Trophoblast cell (in vitro differentiated cells and primary cell): ENCODE measurements around the gene TCF12.

Experiments used
- DNase-seq, 2 donors: peaks; one replicate each; pipeline ENCODE4 v3.0.0-alpha.2; 2016
- H2AFZ ChIP-seq: 2 replicates; pipeline ENCODE4 v1.6.1; 2013; ENCODE audit warnings: low read length, moderate library complexity, mild to moderate bottlenecking; ENCODE audit not compliant: insufficient read depth, poor library complexity
- H2AK5ac ChIP-seq: 2 replicates; pipeline ENCODE4 v1.6.1; 2013; ENCODE audit warnings: mild to moderate bottlenecking, low read length
- H2BK120ac ChIP-seq: 2 replicates; pipeline ENCODE4 v1.6.1; 2013; ENCODE audit warnings: low read length, mild to moderate bottlenecking, moderate library complexity; ENCODE audit not compliant: insufficient read depth, poor library complexity
- H2BK12ac ChIP-seq: 2 replicates; pipeline ENCODE4 v1.6.1; 2013; ENCODE audit warnings: mild to moderate bottlenecking, low read length, moderate library complexity
- H2BK5ac ChIP-seq: 2 replicates; pipeline ENCODE4 v1.6.1; 2013; ENCODE audit warnings: low read length, low read depth, moderate library complexity, mild to moderate bottlenecking; ENCODE audit not compliant: poor library complexity
- H3K14ac ChIP-seq: 2 replicates; pipeline ENCODE4 v1.6.1; 2013; ENCODE audit warnings: mild to moderate bottlenecking, low read length
- H3K18ac ChIP-seq: 2 replicates; pipeline ENCODE4 v1.6.1; 2013; ENCODE audit warnings: mild to moderate bottlenecking, low read length
- H3K23ac ChIP-seq: 2 replicates; pipeline ENCODE4 v1.6.1; 2013; ENCODE audit warnings: low read length
- H3K27ac ChIP-seq: 2 replicates; pipeline ENCODE4 v1.5.1; 2013; ENCODE audit warnings: low read depth, mild to moderate bottlenecking, inconsistent platforms, low read length, moderate library complexity
- H3K27me3 ChIP-seq: 2 replicates; pipeline ENCODE4 v1.6.1; 2013; ENCODE audit warnings: inconsistent platforms, mild to moderate bottlenecking, low read length, moderate library complexity; ENCODE audit not compliant: insufficient read depth
- H3K36me3 ChIP-seq, 2 experiments: 1 replicate in 1 of 2; 2 replicates in 1 of 2; pipeline ENCODE4 v1.6.1; 2013; ENCODE audit warnings: low read length in 2 of 2, mild to moderate bottlenecking in 2 of 2, moderate library complexity in 1 of 2; ENCODE audit not compliant: insufficient read depth in 2 of 2, control insufficient read depth in 1 of 2
- H3K4ac ChIP-seq: 2 replicates; pipeline ENCODE4 v1.6.1; 2013; ENCODE audit warnings: low read depth, mild to moderate bottlenecking, low read length, moderate library complexity
- H3K4me1 ChIP-seq, 2 experiments: 1 replicate in 1 of 2; 2 replicates in 1 of 2; pipeline ENCODE4 v1.6.1; 2013; ENCODE audit warnings: low read length in 2 of 2, mild to moderate bottlenecking in 2 of 2, moderate library complexity in 1 of 2; ENCODE audit not compliant: insufficient read depth in 2 of 2, control insufficient read depth in 1 of 2
- H3K4me2 ChIP-seq: 2 replicates; pipeline ENCODE4 v1.6.1; 2013; ENCODE audit warnings: inconsistent platforms, mild to moderate bottlenecking, low read length, moderate library complexity
- H3K4me3 ChIP-seq: 2 replicates; pipeline ENCODE4 v1.5.1; 2013; ENCODE audit warnings: mild to moderate bottlenecking, low read depth, low read length, inconsistent platforms
- H3K79me1 ChIP-seq: one replicate; pipeline ENCODE4 v1.6.1; 2013; ENCODE audit warnings: low read length
- H3K79me2 ChIP-seq: 2 replicates; pipeline ENCODE4 v1.6.1; 2013; ENCODE audit warnings: low read length, mild to moderate bottlenecking; ENCODE audit not compliant: control insufficient read depth, insufficient read depth, poor library complexity
- H3K9ac ChIP-seq: 2 replicates; pipeline ENCODE4 v1.6.1; 2013; ENCODE audit warnings: mild to moderate bottlenecking, low read length
- H3K9me3 ChIP-seq: 2 replicates; pipeline ENCODE4 v1.6.1; 2013; ENCODE audit warnings: low read depth, mild to moderate bottlenecking, control low read depth, inconsistent platforms, low read length; ENCODE audit not compliant: insufficient read depth
- H4K12ac ChIP-seq: 2 replicates; pipeline ENCODE4 v1.6.1; 2013; ENCODE audit warnings: low read depth, mild to moderate bottlenecking, low read length, moderate library complexity
- H4K8ac ChIP-seq: 2 replicates; pipeline ENCODE4 v1.6.1; 2013; ENCODE audit warnings: low read depth, mild to moderate bottlenecking, low read length, moderate library complexity
- H4K91ac ChIP-seq: one replicate; pipeline ENCODE4 v1.6.1; 2013; ENCODE audit warnings: low read depth, mild to moderate bottlenecking, low read length, moderate library complexity
- WGBS: extraction: QIAGEN DNeasy Blood & Tissue Kit; methylation state at CpG from one replicate; pipeline ENCODE4 v1.1.7; 2013; ENCODE audit warnings: missing lambda C conversion rate; ENCODE audit not compliant: insufficient read length, insufficient coverage; ENCODE audit errors: extremely low coverage; 5-methylcytosine and 5-hydroxymethylcytosine counted together

TCF12 gene

GRCh38 chr15:57092252-57092651 lies 173.8 kb downstream of the TCF12 start:
- H3K4me1 ChIP-seq, result peaks cover 0 to 2% of the 10 kb centered on the region in 2 experiments
- no peaks in the 10 kb centered on the region for H3K79me2 ChIP-seq
- H2BK120ac ChIP-seq, result no peak overlapping the region
- no peak overlapping the region for H3K18ac ChIP-seq
- H3K27me3 ChIP-seq, result no peaks in the 10 kb centered on the region
- no peak overlapping the region for H3K9ac ChIP-seq
- H3K4me2 ChIP-seq, result no peak overlapping the region
- no peak overlapping the region for H3K4me3 ChIP-seq
- no peak overlapping the region for H3K4ac ChIP-seq
- H2AK5ac ChIP-seq, result no peak overlapping the region
- no peak overlapping the region for H4K8ac ChIP-seq
- no peaks in the 10 kb centered on the region for H3K9me3 ChIP-seq
- DNase-seq, result no peak
- H3K14ac ChIP-seq, result no peak overlapping the region
- no peak overlapping the region for H2BK12ac ChIP-seq
- H2BK5ac ChIP-seq, result no peak overlapping the region
- H3K23ac ChIP-seq, result no peak overlapping the region
- H3K79me1 ChIP-seq, result no peaks in the 10 kb centered on the region
- H3K36me3 ChIP-seq, result peaks cover 0 to 1% of the 10 kb centered on the region in 2 experiments
- no peak overlapping the region for H3K27ac ChIP-seq
- no peak overlapping the region for H4K12ac ChIP-seq
- H4K91ac ChIP-seq, result no peak overlapping the region
- no peak overlapping the region for H2AFZ ChIP-seq

DNA sequence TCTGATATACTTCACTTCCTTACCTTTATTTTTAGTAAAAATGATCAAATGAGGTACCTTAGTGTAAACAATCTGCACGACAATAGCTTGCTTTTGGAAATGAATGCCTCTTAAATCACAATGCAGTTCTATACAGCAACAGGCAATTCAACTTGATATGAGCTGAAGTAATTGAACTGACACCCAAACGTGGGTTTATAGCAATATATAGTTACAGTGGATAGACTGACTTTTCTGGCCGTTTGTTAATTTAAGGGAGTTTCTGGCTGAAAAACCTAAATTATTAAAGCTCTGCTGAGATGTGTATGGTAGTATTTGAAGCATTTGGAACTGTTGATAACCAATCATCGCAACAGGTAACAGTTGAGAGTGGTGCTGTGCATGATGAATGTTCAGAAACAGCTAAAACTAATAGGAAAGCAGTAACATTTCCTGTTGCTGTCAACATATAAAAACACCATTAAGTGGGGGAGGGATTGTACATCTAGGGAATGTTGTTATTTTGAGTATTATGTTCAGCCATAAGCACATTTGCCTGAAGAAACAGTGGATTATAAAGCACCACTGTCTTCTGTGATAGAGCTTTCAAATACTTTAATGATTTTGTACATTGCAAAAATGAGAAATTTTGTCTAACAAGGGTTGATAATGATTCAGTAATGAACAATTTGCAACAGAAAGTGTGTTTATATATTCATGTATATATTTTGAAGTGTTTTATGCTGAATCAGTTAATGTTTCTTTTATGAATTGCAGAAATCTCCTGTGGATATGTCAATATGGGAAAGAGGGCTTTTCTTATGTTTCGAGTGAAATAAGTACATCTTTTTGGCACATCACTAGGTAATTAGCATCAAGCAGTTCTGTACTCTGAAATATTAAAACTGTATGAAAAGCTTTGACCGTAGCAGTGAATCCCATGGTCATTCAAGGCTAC lies 176.1 kb downstream of the TCF12 start:
- Histone ChIP-seq H2AK5ac (no peak overlapping the region), H3K4ac (no peak overlapping the region), H3K79me2 (no peaks in the 10 kb centered on the region), H3K23ac (no peak overlapping the region), H3K18ac (no peak overlapping the region), H3K14ac (no peak overlapping the region), H3K4me2 (no peak overlapping the region), H3K9me3 (no peaks in the 10 kb centered on the region), H2AFZ (no peak overlapping the region), H3K27me3 (no peaks in the 10 kb centered on the region), H3K79me1 (no peaks in the 10 kb centered on the region), H2BK12ac (no peak overlapping the region), H3K4me1 (peaks cover 0 to 2% of the 10 kb centered on the region in 2 experiments), H4K8ac (no peak overlapping the region), H4K91ac (no peak overlapping the region), H3K9ac (no peak overlapping the region), H3K36me3 (peaks cover 0 to 1% of the 10 kb centered on the region in 2 experiments), H4K12ac (no peak overlapping the region), H3K4me3 (no peak overlapping the region), H3K27ac (no peak overlapping the region), H2BK5ac (no peak overlapping the region), H2BK120ac (no peak overlapping the region)
- no CpG with 5 or more reads among the region's 6 CpGs for WGBS
- DNase-seq, result no peak

GRCh38 chr15:57095896-57096295 lies 177.5 kb downstream of the TCF12 start:
- Histone ChIP-seq H3K27me3 (no peaks in the 10 kb centered on the region), H3K4ac (no peak overlapping the region), H3K4me3 (no peak overlapping the region), H3K27ac (no peak overlapping the region), H4K12ac (no peak overlapping the region), H2AFZ (no peak overlapping the region), H4K8ac (no peak overlapping the region), H3K4me2 (no peak overlapping the region), H3K9ac (no peak overlapping the region), H2BK12ac (no peak overlapping the region), H3K4me1 (no peaks in the 10 kb centered on the region), H3K9me3 (no peaks in the 10 kb centered on the region), H3K23ac (no peak overlapping the region), H2BK120ac (no peak overlapping the region), H2AK5ac (no peak overlapping the region), H3K36me3 (no peaks in the 10 kb centered on the region), H3K14ac (no peak overlapping the region), H3K79me2 (no peaks in the 10 kb centered on the region), H3K18ac (no peak overlapping the region), H4K91ac (no peak overlapping the region), H2BK5ac (no peak overlapping the region), H3K79me1 (no peaks in the 10 kb centered on the region)
- DNase-seq, result no peak
- WGBS, result no CpG with 5 or more reads among the region's 4 CpGs

DNA sequence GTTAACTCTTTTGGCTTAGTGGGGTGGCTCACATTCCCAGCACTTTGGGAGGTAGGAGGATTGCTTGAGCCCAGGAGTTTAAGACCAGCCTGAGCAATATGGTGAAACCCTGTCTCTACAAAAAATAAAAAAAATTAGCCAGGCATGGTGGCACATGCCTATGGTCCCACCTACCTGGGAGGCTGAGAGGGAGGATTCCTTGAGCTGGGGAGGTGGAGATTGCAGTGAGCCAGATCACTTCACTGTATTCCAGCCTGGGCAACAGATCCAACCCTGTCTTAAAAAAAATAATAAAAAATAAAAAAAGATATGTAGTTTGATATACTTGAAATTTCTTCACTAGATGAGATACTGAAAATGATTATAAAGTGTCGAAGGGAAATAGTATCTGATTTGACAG lies 178.8 kb downstream of the TCF12 start:
- H3K14ac ChIP-seq, result no peak overlapping the region
- no peak overlapping the region for H2AFZ ChIP-seq
- WGBS, result 100% methylated on average over 1 of the region's 1 CpG

More for the DNA sequence above, 178.8 kb downstream of the TCF12 start:
- H4K91ac ChIP-seq, result no peak overlapping the region
- no peaks in the 10 kb centered on the region for H3K4me1 ChIP-seq
- no peak overlapping the region for H2AK5ac ChIP-seq
- no peak overlapping the region for H3K23ac ChIP-seq
- no peak overlapping the region for H4K8ac ChIP-seq
- H3K27me3 ChIP-seq, result no peaks in the 10 kb centered on the region
- H2BK120ac ChIP-seq, result no peak overlapping the region
- H3K4ac ChIP-seq, result no peak overlapping the region
- H3K9ac ChIP-seq, result no peak overlapping the region
- H3K18ac ChIP-seq, result no peak overlapping the region
- H3K36me3 ChIP-seq, result peaks cover 0 to 2% of the 10 kb centered on the region in 2 experiments
- H3K79me2 ChIP-seq, result no peaks in the 10 kb centered on the region
- no peak overlapping the region for H2BK12ac ChIP-seq
- H2BK5ac ChIP-seq, result no peak overlapping the region
- H3K27ac ChIP-seq, result no peak overlapping the region
- no peak overlapping the region for H4K12ac ChIP-seq
- H3K4me3 ChIP-seq, result no peak overlapping the region
- no peak overlapping the region for H3K4me2 ChIP-seq
- no peaks in the 10 kb centered on the region for H3K79me1 ChIP-seq
- no peak for DNase-seq
- no peaks in the 10 kb centered on the region for H3K9me3 ChIP-seq
